Astrocyte (in vitro differentiated cells and primary cell): ENCODE data around the gene INTS7.

Experiments
- CTCF ChIP-seq: IDR thresholded peaks from 2 replicates; pipeline ENCODE4 v1.5.1; 2011; ENCODE audit warnings: low read depth, mild to moderate bottlenecking, inconsistent platforms, low read length, moderate library complexity; ENCODE audit not compliant: insufficient read depth
- EZH2 ChIP-seq: IDR thresholded peaks from 2 replicates; pipeline ENCODE4 v1.6.1; 2012; ENCODE audit warnings: mild to moderate bottlenecking, low read length, inconsistent platforms; ENCODE audit not compliant: insufficient read depth

- TF ChIP-seq CTCF (no peak), EZH2 (no peak)
Measured at GRCh38 chr1:211910913-211911485, 124.4 kb downstream of the INTS7 start.
